Spleen (tissue), 7 donors: ENCODE measurements around the gene LOXL1.

Source experiments
- POLR2A ChIP-seq, 3 donors: fragments of 450-650 bp; IDR thresholded peaks; one replicate each; pipeline ENCODE4 v1.5.1; 2017; ENCODE audit warnings: antibody characterized with exemption in 3 of 3, mild to moderate bottlenecking in 1 of 3
- POLR2AphosphoS5 ChIP-seq, 3 donors: sonication (generic); formaldehyde crosslinking; IDR thresholded peaks; one replicate each; pipeline ENCODE4 v1.5.1; 2017; ENCODE audit warnings: antibody characterized with exemption in 3 of 3
- TF ChIP-seq, protein P1 (sequence below), 11 experiments: fragments of 200-600 bp in 7 of 11; fragments of 450-650 bp in 4 of 11; sonication (generic) in 4 of 11; IDR thresholded peaks in 8 of 11; conservative IDR thresholded peaks in 3 of 11; 1 replicate in 7 of 11; 2 replicates in 4 of 11; pipeline versions ENCODE4 v1.4.0 to v1.8.0; 2016 to 2021; ENCODE audit warnings: antibody characterized with exemption in 11 of 11, inconsistent platforms in 4 of 11, mild to moderate bottlenecking in 1 of 11
- donor health status: DM: no; HTN: no; CAD: no; lungs with moderate emphysema.
- donor health status: DM: no; HTN: no; CAD: no.
- donor health status: DM: no; HTN: no; CAD: no.

GRCh38 chr15:73968461-73968860, 42.2 kb downstream of the LOXL1 start:
- TF ChIP-seq POLR2A (IDR thresholded peaks at IDR 0.05) (no peak), POLR2AphosphoS5 (IDR thresholded peaks at IDR 0.05) (no peak)
- TF ChIP-seq, protein P1, sequence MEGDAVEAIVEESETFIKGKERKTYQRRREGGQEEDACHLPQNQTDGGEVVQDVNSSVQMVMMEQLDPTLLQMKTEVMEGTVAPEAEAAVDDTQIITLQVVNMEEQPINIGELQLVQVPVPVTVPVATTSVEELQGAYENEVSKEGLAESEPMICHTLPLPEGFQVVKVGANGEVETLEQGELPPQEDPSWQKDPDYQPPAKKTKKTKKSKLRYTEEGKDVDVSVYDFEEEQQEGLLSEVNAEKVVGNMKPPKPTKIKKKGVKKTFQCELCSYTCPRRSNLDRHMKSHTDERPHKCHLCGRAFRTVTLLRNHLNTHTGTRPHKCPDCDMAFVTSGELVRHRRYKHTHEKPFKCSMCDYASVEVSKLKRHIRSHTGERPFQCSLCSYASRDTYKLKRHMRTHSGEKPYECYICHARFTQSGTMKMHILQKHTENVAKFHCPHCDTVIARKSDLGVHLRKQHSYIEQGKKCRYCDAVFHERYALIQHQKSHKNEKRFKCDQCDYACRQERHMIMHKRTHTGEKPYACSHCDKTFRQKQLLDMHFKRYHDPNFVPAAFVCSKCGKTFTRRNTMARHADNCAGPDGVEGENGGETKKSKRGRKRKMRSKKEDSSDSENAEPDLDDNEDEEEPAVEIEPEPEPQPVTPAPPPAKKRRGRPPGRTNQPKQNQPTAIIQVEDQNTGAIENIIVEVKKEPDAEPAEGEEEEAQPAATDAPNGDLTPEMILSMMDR (IDR thresholded peaks at IDR 0.05 in 8 of 11, conservative IDR thresholded peaks at IDR 0.05 in 3 of 11) = no peak
